Hepatocyte (in vitro differentiated cells): ENCODE results near the gene VAMP4.

Experiments
- EZH2 ChIP-seq: fragments of 200-600 bp; sonication (generic); IDR thresholded peaks from 2 replicates; pipeline ENCODE4 v1.6.1; 2016; ENCODE audit warnings: antibody characterized with exemption, mild to moderate bottlenecking, borderline replicate concordance
- EZH2phosphoT487 ChIP-seq: fragments of 200-600 bp; sonication (generic); IDR thresholded peaks from one replicate; pipeline ENCODE4 v1.6.1; 2018; ENCODE audit warnings: antibody characterized with exemption, mild to moderate bottlenecking, low read depth, moderate library complexity; ENCODE audit not compliant: unreplicated experiment, severe bottlenecking
- TF ChIP-seq, protein P1 (sequence below): fragments of 200-600 bp; sonication (generic); IDR thresholded peaks from 2 replicates; pipeline ENCODE4 v1.5.1; 2016; ENCODE audit warnings: antibody characterized with exemption, mild to moderate bottlenecking; ENCODE audit not compliant: poor library complexity

DNA sequence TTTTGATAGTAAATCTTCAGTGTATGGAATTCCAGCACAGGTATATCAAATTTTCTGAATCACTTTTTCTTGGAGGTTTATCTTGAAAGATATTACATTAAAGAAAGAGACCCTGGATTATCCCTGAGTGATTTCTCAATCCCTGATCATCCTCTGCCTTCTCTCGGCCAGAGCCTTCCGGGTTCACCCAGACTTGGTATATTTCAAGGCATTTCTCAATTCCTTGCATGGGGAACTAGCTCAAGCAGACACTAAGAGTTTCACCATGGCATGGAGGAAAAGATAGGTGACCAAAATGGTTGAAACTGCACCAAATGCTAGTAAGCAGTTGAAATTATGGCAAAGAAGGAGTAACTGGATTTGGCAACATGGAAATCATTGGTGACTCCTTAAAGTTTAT is 5.7 kb downstream of the VAMP4 start:
- TF ChIP-seq, protein P1, sequence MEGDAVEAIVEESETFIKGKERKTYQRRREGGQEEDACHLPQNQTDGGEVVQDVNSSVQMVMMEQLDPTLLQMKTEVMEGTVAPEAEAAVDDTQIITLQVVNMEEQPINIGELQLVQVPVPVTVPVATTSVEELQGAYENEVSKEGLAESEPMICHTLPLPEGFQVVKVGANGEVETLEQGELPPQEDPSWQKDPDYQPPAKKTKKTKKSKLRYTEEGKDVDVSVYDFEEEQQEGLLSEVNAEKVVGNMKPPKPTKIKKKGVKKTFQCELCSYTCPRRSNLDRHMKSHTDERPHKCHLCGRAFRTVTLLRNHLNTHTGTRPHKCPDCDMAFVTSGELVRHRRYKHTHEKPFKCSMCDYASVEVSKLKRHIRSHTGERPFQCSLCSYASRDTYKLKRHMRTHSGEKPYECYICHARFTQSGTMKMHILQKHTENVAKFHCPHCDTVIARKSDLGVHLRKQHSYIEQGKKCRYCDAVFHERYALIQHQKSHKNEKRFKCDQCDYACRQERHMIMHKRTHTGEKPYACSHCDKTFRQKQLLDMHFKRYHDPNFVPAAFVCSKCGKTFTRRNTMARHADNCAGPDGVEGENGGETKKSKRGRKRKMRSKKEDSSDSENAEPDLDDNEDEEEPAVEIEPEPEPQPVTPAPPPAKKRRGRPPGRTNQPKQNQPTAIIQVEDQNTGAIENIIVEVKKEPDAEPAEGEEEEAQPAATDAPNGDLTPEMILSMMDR, result no peak
- no peak for TF ChIP-seq EZH2
- TF ChIP-seq EZH2phosphoT487, result no peak
